ENCODE measurements around the gene AKAP6. TPM values are rescaled to one million over a fixed set of nuclear protein-coding genes. Genes with fewer than 3 reads are reported as not detected.

The AKAP6 gene
- total and polyA plus RNA-seq, 2 of the 8 experiments (the other 6 are each of a cell fraction or from before 2014, with no cell fraction given) = 0.09 to 0.89 TPM

- no peak overlapping the region for H3K4ac ChIP-seq (replicated peaks; ENCODE audit: insufficient read length, low read depth, low read length)
- H3K79me2 ChIP-seq (ENCODE audit: control insufficient read depth in 1 of 2, insufficient read depth in 2 of 2, low read length in 2 of 2) = no peaks in the 10 kb centered on the region
- peaks cover 0 to 12% (median 4%) of the 10 kb centered on the region in 4 experiments; a peak in 4 of 7 replicates for H3K4me1 ChIP-seq (replicated peaks in 1 of 4; ENCODE audit: control insufficient read depth in 3 of 4, insufficient read depth in 4 of 4, low read length in 3 of 4)
- H4K8ac ChIP-seq (ENCODE audit: extremely low read depth, insufficient read depth, low read length) = no peak overlapping the region
- ChIA-PET POLR2A (ENCODE audit: partially characterized antibody) (no interaction called here), CTCF (ENCODE audit: partially characterized antibody) (no interaction called here)
- no peak overlapping the region for H3K9ac ChIP-seq (replicated peaks in 1 of 4; ENCODE audit: extremely low read depth in 1 of 4, low read depth in 3 of 4, low read length in 3 of 4)
- H4K5ac ChIP-seq (ENCODE audit: insufficient read length, low read depth, low read length) = no peak overlapping the region
- H3K27me3 ChIP-seq (replicated peaks in 1 of 4; ENCODE audit: control insufficient read depth in 3 of 4, extremely low read depth in 1 of 4, insufficient read depth in 3 of 4, low read length in 3 of 4) = no peaks in the 10 kb centered on the region
- TF ChIP-seq YY1 (IDR thresholded peaks at IDR 0.05; ENCODE audit: low read depth, low read length) = no peak
- H3K4me2 ChIP-seq (ENCODE audit: insufficient read depth in 1 of 2, low read depth in 2 of 2, low read length in 2 of 2) = no peak overlapping the region
- H3K9me3 ChIP-seq (ENCODE audit: insufficient read depth in 2 of 2, low read depth in 1 of 2, low read length in 1 of 2) = peaks cover 4 to 8% of the 10 kb centered on the region in 2 experiments; a peak in 2 of 4 replicates
- no peaks in the 10 kb centered on the region for H4K20me1 ChIP-seq (replicated peaks in 1 of 2; ENCODE audit: control insufficient read depth in 1 of 2, insufficient read depth in 2 of 2, low read length in 2 of 2)
- DNase-seq (ENCODE audit: low read depth in 1 of 2, low spot score in 2 of 2) (no peak), FAIRE-seq (no peak)
- no peak overlapping the region for H2AK5ac ChIP-seq (ENCODE audit: low read depth, low read length)
- no peak overlapping the region for H3K14ac ChIP-seq (ENCODE audit: insufficient read length)
- no peak overlapping the region for H3K18ac ChIP-seq (ENCODE audit: extremely low read depth, low read length)
- H3K23ac ChIP-seq (ENCODE audit: insufficient read length) = no peak overlapping the region
- H3K79me1 ChIP-seq (ENCODE audit: low read depth, low read length) = no peaks in the 10 kb centered on the region
- no peak overlapping the region for H2BK5ac ChIP-seq (ENCODE audit: low read depth, low read length)
- H2BK12ac ChIP-seq (ENCODE audit: low read depth, low read length) = no peak overlapping the region
- H2AFZ ChIP-seq (ENCODE audit: low read length) = no peak overlapping the region
- H4K91ac ChIP-seq (replicated peaks; ENCODE audit: insufficient read length, low read length) = no peak overlapping the region
- 83% methylated on average over 8 of the region's 8 CpGs; no CpG with 5 or more reads in 1 of the 2 experiments for WGBS, 2 experiments (ENCODE audit: extremely low coverage in 1 of 2, insufficient coverage in 1 of 2, insufficient read length in 1 of 2, insufficient replicate concordance in 2 of 2, low coverage in 1 of 2, low lambda C conversion rate in 2 of 2, missing lambda C conversion rate in 1 of 2)
- no peak overlapping the region for H2BK20ac ChIP-seq (ENCODE audit: low read length)
- no peaks in the 10 kb centered on the region for H3K23me2 ChIP-seq (ENCODE audit: low read depth, low read length)
- no peak overlapping the region for H3K27ac ChIP-seq (ENCODE audit: low read depth, low read length)
- H3K4me3 ChIP-seq (ENCODE audit: extremely low read depth in 1 of 4, insufficient read depth in 2 of 4, low read depth in 3 of 4, low read length in 4 of 4) = no peak overlapping the region
- H3K36me3 ChIP-seq (ENCODE audit: control insufficient read depth in 2 of 4, insufficient read depth in 4 of 4, low read length in 3 of 4) = no peaks in the 10 kb centered on the region; a peak in 1 of 8 replicates
- H2BK120ac ChIP-seq (replicated peaks; ENCODE audit: low read depth, low read length) = no peak overlapping the region
- H3K56ac ChIP-seq (replicated peaks; ENCODE audit: insufficient read length, low read depth, low read length) = no peak overlapping the region
- no peak overlapping the region for H2BK15ac ChIP-seq (ENCODE audit: low read length)
These were observed 97.7 kb downstream of the AKAP6 start for GRCh38 chr14:32426586-32427388.
